HG03045 (cell line): ENCODE measurements around the gene ELF1.
"Not testable (repeated sequence)": the region's sequence is repeated elsewhere in the genome, so short reads cannot be mapped to it uniquely, and the experiment has no call there.

Experiments
- ATAC-seq: cut with Tn5 transposase; IDR thresholded peaks from one replicate; pipeline ENCODE4 v1.9.1; 2021; ENCODE audit warnings: mild to moderate bottlenecking, moderate library complexity; ENCODE audit not compliant: unreplicated experiment

The ELF1 gene

DNA sequence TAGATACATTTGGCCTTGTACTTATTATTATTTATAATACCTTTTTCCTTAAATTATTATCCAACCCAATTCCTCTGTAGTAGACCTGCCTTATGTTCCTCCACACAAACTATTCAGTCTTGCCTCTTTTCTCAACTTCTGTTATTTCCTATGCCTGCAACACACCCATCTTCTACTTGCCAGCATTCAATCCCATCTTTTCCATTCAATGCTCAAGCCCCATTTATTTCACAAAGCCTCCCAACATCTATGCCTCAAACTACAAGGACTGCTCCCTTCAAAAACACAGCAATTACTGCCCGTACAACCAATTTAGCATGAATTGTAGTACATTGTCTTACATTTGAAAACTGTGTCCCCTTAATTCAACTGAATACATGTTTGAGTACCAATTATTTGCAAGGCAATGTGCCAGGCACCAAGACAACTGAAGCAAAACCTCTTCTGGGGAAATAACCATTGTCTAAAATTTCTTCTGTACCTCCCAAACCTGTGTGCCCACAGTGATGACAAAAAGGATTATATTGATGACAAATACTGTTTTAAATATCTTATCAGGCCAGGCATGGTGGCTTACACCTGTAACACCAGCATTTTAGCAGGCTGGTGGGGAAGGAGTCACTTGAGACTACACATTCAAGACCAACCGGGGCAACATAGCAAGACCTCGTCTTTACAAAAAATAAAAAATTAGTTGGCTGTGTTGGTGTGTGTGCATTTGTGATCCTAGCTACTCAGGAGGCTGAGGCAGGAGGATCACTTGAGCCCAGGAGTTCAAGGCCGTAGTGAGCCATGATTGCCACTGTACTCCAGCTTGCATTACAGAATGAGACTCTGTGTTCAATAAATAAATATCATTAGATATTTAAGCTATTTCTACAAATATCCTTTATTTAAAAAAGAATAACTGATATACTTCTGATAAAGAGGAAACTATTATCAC lies 35.1 kb downstream of the ELF1 start:
- no peak for ATAC-seq

DNA sequence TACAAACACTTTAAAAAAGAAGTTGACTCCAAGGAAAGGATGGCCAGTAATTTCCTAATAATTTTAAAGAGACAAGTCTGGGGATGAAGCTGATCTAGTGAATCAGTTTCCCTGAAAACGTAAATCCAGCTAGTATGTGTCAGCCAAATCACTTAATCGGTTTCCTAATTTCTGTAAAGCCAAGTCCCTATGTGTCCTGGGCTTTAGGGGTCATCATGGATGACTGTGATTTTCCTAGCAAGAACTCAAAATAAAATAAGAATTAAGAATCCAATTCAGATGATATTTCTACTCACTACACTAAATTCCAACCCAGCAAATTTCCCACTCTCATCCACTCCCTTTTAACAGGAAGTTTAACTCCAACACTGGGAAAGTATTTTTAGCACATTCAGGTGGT lies 35.9 kb downstream of the ELF1 start:
- no peak for ATAC-seq

DNA sequence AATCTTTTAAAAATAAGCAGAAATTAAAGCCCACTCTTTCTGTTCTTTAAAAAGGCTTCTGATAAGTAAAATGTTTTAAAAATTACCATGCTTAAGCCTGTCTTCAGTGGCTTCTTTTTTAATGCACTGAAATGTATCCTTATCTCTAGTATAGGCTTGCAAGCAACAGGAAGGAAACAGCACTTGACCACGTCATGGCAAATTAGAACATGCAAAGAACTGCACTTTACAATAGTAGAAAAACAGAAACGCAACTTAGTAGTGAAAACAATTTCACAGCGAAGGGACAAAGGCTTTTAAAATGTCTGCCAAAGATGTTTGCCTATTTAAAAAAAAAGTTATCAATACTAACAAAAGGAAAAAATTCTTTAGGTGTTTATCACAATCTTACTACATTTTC lies 36.3 kb downstream of the ELF1 start:
- peak; percentile 51 for ATAC-seq

DNA sequence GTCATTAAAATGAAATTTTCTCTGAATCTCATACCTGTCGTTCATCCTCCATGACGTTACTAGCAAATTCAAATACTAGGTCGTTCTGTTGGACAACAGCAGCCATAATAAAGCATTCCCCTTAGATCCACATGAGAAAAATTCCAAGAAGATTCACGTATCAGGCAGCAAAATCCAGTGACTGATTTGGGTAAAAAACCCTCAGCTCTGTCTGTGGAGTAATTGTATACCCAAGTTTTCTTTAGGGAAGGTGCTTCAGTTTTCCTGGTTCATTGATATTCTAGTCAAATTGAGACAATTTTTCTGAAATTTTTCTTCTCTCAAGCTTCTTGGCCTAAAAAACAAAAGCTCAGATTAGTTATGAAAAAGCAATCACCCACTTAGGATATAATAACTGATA lies 37.2 kb downstream of the ELF1 start:
- ATAC-seq = no peak

DNA sequence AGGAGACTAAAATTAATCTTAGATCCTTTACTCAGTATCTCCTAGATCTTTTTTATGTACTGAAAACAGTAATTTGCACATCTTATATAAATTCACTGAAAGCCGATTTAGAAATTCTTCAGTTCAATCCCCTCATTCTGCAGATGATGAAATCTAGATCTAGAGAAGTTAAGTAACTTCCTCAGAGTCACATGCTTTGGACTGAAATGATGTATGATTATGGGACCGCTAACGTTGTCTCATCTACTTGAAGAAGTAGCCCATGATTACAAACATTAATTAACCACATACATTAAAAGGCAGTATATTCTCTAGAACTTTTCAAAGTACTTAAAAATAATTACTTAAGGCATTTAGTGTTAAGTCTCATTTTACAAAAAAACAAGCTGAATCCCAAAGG lies 37.8 kb downstream of the ELF1 start:
- no peak for ATAC-seq

DNA sequence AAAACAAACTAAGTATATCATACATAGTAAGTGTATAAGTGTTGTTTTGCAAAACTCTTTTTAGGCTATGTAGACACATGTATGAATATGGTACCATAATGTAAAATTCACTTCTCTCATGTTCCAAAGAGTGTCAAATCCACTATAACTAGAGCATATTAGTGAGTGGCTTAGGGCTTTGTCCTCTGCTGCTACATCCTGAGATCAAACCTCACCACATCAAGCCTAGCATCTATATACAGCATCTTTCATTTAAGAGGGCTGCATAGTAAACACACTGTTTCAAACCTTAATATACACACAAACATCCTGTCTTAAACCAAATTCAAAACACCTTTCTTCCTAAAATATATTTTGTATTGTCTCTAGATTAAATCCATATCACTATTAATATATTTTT lies 38.7 kb downstream of the ELF1 start:
- no peak for ATAC-seq

DNA sequence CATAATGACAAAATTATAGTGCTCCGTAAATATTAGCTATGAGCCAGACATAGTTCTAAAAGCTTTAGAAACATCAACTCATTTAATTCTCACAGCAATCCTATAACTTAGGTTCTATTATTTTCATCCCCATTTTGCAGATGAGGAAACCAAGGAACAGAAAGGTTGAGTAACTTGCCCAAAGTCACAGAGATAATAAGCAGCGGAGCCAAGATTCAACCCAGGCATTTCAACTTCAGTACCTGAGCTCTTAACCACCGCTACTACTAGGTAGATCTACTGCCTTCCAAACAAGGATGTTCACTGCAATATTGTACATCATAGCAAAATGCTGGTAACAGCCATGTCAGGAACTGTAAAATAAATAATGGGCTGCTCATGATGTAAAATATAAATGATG lies 39.9 kb downstream of the ELF1 start:
- ATAC-seq = no peak

DNA sequence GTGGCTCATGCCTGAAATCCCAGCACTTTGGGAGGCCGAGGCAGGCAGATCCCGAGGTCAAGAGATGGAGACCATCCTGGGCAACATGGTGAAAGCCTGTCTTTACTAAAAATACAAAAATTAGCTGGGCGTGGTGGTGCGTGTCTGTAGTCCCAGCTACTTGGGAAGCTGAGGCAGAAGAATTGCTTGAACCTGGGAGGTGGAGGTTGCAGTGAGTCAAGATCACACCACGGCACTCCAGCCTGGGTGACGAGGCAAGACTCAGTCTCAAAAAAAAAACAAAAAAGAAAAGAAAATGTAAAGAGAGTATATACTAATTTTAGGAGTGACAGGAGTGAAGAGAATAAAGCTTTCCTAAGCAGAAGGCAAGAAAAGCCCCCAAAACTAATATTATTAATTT lies 41.0 kb downstream of the ELF1 start:
- not testable (repeated sequence) for ATAC-seq

DNA sequence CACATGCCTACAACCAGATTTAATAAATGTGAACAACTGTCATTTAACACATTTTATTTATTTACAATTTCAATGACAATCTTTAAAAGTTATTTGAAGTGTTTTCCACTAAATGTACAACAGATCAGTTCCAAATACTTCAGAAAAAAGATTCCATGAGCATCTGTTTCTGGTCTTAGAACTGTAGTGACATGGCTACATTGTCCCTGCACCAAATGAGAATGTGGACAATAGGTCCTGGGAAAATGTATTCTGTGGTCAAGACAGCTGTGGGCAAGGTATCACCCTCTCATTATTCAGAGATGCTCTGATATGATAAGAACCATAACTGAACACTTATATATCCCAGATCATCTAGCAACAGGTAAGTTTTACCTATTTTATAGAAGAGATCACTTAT lies 43.7 kb downstream of the ELF1 start:
- no peak for ATAC-seq

DNA sequence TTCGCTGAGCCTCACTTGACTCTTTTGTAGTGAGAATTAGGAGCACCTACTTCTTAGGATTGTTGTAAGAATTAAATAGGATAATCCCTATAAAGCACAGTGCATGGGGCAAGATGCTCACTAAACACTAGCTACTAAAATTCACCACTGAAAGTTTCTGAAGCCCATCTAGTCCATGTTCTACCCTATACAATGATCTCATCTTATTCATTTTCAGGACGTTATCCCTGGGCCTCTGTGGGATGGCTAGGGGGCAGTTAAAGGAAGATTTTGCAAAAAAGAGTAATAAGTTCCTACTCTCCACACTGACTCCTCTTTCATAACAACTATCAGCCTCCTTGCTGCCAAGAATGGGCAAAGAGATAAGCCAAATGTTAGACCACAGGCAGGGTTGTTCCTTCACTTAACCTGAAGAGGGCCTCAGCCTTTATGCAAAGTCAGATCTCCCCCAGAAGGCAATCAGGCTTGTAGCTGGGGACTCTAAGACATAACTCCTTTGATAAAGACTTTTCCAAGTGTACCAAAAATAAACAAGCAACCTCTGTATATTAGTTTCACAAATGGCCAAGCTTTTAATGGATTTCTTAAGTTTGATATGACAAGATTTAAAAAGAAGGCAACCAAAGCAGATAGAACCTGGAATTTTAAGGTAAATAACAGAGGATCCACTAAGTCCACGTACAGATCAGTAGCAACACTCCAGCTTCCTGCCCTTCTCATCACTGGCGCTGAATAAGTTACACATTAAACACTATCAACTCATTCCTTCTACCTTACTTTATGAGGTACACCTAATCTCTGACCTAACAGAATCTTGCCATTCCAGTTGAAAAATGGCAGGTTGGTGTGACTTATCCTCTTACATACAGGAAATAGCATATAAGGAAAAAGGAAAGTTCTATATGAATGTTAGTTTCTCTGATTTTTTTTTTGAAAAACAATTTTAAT lies 44.4 kb downstream of the ELF1 start:
- ATAC-seq = peak; percentile 68

DNA sequence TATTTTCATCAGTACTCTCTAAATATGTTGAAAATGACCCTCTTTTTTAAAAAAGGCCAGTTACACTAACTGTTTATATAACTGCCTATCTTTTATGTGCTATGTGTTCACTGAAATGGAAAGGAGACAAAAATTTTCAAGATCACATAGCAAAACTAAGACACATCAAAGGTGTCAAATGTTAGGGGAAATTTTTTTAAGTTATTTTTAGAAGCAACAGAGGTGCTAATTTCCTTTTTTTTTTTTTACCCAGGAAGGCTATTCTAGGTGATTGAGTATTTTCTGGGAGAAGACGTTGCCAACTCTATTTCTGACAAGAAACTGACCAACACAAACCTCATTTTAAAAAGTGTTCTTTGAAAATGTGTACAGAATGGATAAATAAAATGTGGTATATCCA lies 45.7 kb downstream of the ELF1 start:
- no peak for ATAC-seq

DNA sequence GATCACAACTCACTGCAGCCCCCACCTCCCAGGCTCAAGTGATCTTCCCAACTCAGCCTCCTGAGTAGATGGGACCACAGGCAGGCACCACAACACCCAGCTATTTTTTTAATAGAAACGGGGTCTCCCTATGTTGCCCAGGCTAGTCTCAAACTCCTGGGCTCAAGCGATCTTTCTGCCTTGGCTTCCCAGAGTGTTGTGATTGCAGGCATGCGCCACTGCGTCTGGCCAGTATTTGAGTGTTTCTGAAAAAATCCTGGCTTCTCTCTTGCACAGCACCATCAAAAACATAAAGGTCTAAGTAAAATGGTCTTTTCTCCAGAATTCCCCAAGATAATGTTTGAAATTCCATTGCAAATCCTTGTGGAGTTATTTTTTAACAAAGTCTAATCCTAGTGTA lies 47.8 kb downstream of the ELF1 start:
- ATAC-seq = no peak

DNA sequence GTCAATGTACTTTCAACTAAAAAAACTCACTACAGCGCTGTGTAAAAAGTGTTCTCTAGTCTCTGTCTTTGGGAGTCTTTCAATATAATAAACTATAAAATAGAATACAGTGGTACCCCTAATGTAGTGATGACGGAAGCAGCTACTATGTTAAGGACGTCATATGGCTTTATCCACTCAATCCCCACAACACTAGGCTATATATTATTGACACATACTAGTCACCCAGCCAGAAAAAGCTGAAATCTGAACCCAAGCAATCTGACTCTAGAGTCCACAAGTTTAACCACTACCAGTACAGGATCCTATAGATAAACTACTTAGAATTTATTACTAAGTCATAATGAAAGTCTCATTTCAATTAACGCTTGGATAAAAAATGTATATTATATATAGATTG lies 48.3 kb downstream of the ELF1 start:
- no peak for ATAC-seq

DNA sequence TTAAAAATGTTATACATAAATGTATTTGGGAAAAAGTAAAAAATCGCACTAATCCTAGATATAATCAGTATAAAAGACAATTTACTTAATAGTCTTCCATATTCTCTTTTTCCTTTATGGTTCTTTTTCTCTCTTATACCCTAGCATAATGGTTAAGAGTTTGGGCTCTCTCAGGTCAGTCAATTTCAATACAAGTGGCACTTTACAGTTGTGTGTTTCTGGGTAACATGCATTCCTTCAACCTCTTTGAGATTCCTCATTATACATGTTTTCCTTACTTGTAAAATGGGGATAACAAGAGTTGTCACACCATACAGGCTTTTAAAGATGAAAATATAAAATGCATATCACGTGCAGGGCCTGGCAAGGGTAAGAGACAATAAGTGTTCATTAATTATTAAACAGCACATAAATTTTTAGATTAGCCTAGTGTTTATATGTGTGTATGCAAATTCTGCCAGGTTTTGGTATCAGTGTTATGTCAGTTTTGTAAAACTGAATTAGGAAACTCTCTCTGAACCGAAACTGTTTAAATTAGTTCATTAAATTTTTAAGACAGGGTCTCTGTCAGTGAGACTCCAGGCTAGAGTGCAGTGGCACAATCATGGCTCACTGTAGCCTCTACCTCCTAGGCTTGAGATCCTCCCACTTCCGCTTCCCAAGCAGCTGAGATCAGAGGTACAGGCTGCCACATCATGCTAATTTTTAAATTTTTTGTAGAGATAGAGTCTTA lies 49.8 kb downstream of the ELF1 start:
- peak; percentile 55 for ATAC-seq

DNA sequence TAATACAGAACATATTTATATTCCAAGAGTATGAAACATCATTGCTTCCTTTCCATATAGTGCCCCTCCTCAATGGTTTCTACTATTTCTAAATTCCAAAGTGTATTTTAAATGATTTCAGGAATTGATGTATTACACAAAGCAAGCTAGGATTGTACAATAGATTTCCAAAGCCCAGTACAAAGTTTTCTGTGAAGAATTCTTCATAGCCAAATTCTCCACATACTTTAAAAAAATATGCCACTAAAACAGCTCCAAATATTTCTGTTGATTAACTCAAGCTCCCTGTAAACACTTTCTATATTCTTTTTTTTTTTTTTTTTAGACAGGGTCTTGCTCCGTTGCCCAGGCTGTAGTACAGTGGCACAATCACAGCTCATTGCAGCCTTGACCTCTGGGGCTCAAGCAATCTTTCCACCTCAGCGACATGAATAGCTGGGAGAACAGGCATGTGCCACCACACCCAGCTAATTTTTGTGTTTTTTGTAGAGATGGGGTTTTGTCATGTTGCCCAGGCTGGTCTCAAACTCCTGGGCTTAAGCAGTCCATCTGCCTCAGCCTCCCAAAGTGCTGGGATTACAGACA lies 50.6 kb downstream of the ELF1 start:
- no peak for ATAC-seq

DNA sequence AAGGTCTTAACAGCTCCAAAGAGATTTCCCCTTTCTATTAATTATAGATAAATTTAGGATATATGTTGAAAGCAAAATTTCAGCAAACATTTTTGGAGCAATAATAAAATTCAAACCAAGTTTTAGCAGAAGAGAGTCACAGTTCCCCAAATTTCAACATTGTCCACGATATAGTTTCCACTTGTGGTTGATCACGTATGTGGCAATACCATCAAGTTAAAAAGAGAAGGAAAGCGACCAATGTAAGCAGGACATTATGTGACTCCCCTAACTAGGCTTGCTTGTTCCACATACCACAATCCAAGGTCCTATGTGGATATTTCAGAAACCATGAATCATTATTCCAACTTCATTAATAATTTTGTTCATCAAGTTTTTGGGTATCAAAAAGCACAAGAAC lies 52.8 kb downstream of the ELF1 start:
- ATAC-seq = no peak

DNA sequence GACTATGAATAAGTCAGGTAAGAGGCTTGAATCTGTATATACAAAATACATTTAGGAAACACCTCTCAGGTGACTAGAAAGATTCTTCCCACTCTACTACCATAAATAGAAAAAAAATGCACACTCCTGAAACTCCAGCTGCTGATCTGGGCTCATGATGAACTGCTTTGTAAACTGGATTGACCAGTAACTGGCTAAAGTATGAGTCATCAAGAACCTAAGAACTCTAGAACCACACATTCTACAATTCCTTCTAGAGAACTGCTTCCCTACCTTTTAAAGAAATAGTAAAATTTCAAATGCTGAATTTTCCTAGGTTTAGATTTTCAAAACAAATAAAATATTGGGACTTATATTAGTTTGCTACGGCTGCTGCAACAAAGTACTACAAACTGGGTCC lies 55.2 kb downstream of the ELF1 start:
- no peak for ATAC-seq

DNA sequence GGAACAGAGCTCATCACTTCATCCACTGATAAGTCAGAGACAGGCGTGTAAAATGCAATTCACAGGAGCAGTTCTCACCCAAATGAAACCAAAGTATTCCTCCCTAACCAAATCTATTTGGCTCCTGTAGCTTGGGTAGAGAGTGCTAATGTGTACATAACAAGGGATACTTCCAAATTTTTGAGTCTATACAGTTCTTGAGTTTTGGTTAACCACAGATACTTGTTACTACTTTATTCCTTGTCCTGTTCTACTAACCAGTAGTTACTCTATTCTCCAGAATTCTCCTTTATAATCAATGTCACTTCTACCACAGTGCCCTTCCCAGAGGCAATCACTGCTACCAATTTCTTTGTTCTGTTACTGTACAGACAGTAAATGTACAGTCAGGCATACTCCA lies 57.3 kb downstream of the ELF1 start:
- no peak for ATAC-seq

DNA sequence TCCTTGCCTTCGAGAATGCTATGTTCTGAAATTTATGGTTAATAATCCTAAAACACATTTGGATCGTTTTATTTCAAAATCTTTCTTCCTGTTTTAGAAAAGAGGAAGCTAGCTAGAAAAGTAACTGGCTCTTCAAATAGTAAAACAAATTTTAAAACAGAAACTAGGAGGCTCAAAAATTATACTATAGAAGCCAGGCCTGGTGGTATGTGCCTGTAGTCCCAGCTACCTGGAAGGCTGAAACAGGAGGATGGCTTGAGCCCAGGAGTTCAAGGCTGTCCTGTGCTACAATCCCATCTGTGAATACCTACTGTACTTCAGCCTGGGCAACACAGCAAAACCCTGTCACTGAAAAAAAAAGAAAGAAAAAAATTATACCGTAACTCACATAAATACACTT lies 57.9 kb downstream of the ELF1 start:
- no peak for ATAC-seq

DNA sequence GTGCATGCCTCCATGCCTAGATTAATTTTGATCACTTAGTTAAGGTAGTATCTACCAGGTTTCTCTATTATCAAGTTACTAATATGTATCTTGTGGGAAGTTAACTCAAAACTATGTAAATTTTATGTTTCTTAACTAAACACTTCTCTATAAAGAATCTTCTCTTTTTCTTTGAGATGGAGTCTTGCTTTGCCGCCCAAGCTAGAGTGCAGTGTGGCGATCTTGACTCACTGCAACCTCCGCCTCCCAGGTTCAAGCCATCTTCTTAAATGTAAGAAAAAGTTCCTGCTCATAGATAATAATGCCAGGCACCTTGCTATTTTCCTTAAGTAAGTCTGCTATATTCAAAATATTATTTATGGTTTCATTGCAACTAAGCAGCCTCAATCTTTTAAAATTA lies 58.4 kb downstream of the ELF1 start:
- ATAC-seq = no peak

DNA sequence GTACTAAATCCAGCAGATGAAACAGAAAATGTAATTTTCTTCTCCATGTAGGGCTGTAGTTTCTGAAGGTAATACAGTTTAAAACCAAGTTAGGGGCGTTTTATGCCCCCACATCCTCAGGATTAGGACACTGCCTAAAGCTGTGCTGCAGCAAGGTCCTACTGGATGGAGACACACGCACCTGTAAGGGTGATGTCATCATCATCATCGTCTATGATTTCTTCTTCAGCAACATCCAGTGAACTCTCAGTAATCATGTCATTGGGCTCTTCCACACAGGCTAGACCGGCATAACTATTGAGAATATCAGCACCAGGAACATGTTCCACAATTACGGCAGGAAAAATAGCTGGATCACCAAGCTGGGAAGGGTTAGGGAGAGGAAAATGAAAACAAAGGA lies 60.5 kb downstream of the ELF1 start:
- no peak for ATAC-seq
